Pancreas (tissue), 10 donors: ENCODE measurements around the gene PRPS1. TPM values are rescaled to one million over a fixed set of nuclear protein-coding genes. Genes with fewer than 3 reads are reported as not detected.

ENCODE experiments used
- ATAC-seq, 4 donors: fragments of 200-7000 bp; cut with Tn5 transposase; one replicate each; pipeline versions ENCODE4 v1.8.0 to v1.9.1; 2020; ENCODE audit warnings: mild to moderate bottlenecking in 4 of 4, moderate library complexity in 4 of 4
- DNase-seq, 6 donors: peaks; one replicate each; pipeline ENCODE4 v3.0.0-alpha.2; 2020
- FAIRE-seq: peaks from 2 replicates; lab custom pipeline; 2012; peaks lifted over from hg19 to GRCh38; lab: Jason Lieb, UNC
- H3K27ac ChIP-seq, 4 donors: fragments of 200-600 bp; sonication (generic); 1 replicate in 3 of 4; 2 replicates in 1 of 4; pipeline versions ENCODE4 v1.5.0 to v1.8.0; 2020
- H3K27me3 ChIP-seq, 4 donors: fragments of 200-600 bp; one replicate each; pipeline ENCODE4 v1.8.0; 2021
- H3K36me3 ChIP-seq, 3 donors: fragments of 200-600 bp; sonication (generic) in 1 of 3; one replicate each; pipeline versions ENCODE4 v1.5.0 to v1.8.0; 2020 to 2021
- H3K4me1 ChIP-seq, 3 donors: fragments of 200-600 bp; one replicate each; pipeline ENCODE4 v1.8.0; 2021
- H3K4me3 ChIP-seq, 4 donors: fragments of 200-600 bp; sonication (generic) in 2 of 4; one replicate each; pipeline versions ENCODE4 v1.5.0 to v1.8.0; 2020 to 2021
- H3K9me3 ChIP-seq, 4 donors: fragments of 200-600 bp; one replicate each; pipeline ENCODE4 v1.8.0; 2021
- WGBS, 2 donors: extraction: QIAGEN DNeasy Blood & Tissue Kit; methylation state at CpG; one replicate each; pipeline ENCODE4 v1.1.7; 2013; 5-methylcytosine and 5-hydroxymethylcytosine counted together
- intact Hi-C, 3 donors: fragments of 100-400 bp; cut with DNase I; formaldehyde crosslinking; loops; one replicate each; pipeline versions ENCODE4 v1.11.1 to v1.14.2; 2022
- polyA plus RNA-seq, 2 donors: library from polyadenylated mRNA; stranded (reverse); fragments of 200-250 nt; gene quantifications; one replicate each; pipeline ENCODE4 v1.2.3, GENCODE V29; 2013
- total RNA-seq, 6 donors: library from RNA; stranded (reverse); fragmentation: NEBNext Ultra II Directional in 4 of 6; extraction: Animal tissue kit (Norgen Biotek cat#: 25700) in 4 of 6; gene quantifications; one replicate each; pipeline versions ENCODE4 v1.2.1 to v1.2.4, GENCODE V29; 2021 to 2023
- TF ChIP-seq, protein P1 (sequence below), 4 donors: fragments of 200-600 bp; sonication (generic) in 3 of 4; IDR thresholded peaks; one replicate each; pipeline versions ENCODE4 v1.5.0 to v1.8.0; 2021; ENCODE audit warnings: antibody characterized with exemption in 4 of 4
- donor health status: healthy with polysubstance abuse.
- donor health status: DM: no; HTN: no; CAD: no; lungs with moderate emphysema.
- donor health status: DM: no; HTN: no; CAD: no.
- donor health status: control.
- donor health status: control.
- donor health status: Bipolar disorder and iron deficiency.
- donor health status: DM: yes; HTN: yes; CAD: no.
- donor health status: DM: no; HTN: no; CAD: no.
- donor health status: DM: no; HTN: no; CAD: no.
- donor health status: DM: yes; HTN: yes; CAD: no.

PRPS1 gene
- total and polyA plus RNA-seq, 8 donors: 5.9 to 22.8 (median 14.1) TPM

DNA sequence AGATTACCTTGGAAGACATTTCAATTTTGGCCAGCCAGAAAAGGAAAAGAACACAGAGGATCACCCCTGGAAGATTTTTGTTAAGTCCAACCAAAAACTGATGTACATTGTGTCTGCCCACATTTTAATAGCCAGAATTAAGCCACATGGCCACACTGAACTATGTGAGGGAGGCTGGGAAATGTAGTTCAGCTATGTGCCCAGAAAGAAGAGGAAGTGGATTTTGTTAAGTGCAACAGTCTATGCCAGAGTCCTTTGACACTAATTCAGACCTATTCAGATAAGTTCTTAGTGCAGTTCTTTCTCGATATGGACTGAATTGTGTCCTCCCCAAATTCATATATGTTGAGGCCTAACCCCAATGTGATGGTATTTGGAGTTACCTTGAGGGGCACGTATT, 18.4 kb downstream of the PRPS1 start:
- 55 to 86% methylated on average over 2 of the region's 2 CpGs for WGBS, 2 donors
- no peak overlapping the region for H3K27ac ChIP-seq
- no peaks in the 10 kb centered on the region for H3K4me1 ChIP-seq
- FAIRE-seq: no peak
- no peak for DNase-seq
- H3K36me3 ChIP-seq: no peaks in the 10 kb centered on the region
- intact Hi-C loops: no loop called here
- H3K4me3 ChIP-seq: no peak overlapping the region
- H3K27me3 ChIP-seq: peaks cover 0 to 3% (median 0%) of the 10 kb centered on the region in 4 donors
- TF ChIP-seq, protein P1, sequence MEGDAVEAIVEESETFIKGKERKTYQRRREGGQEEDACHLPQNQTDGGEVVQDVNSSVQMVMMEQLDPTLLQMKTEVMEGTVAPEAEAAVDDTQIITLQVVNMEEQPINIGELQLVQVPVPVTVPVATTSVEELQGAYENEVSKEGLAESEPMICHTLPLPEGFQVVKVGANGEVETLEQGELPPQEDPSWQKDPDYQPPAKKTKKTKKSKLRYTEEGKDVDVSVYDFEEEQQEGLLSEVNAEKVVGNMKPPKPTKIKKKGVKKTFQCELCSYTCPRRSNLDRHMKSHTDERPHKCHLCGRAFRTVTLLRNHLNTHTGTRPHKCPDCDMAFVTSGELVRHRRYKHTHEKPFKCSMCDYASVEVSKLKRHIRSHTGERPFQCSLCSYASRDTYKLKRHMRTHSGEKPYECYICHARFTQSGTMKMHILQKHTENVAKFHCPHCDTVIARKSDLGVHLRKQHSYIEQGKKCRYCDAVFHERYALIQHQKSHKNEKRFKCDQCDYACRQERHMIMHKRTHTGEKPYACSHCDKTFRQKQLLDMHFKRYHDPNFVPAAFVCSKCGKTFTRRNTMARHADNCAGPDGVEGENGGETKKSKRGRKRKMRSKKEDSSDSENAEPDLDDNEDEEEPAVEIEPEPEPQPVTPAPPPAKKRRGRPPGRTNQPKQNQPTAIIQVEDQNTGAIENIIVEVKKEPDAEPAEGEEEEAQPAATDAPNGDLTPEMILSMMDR (IDR thresholded peaks at IDR 0.05): no peak
- no peak for ATAC-seq
- H3K9me3 ChIP-seq: no peaks in the 10 kb centered on the region

DNA sequence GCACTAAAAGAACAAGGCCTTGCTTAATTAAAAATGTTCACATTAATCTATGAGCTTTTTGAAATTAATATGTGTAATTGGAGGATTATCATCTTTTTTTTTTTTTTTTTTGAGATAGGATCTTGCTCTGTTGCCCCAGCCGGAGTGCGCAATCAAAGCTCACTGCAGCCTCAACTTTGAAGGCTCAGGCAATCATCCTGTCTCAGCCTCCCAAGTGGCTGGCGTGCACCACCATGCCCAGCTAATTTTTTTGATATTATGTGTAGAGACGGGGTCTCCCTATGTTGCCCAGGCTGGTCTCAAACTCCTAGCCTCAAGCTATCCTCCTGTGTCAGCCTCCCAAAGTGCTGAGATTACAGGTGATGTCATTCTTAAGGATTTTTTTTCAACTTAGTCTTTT, 20.0 kb downstream of the PRPS1 start:
- no peaks in the 10 kb centered on the region for H3K4me1 ChIP-seq
- ATAC-seq: no peak
- no peak for DNase-seq
- TF ChIP-seq, protein P1 (IDR thresholded peaks at IDR 0.05): no peak
- no peaks in the 10 kb centered on the region for H3K9me3 ChIP-seq
- no peaks in the 10 kb centered on the region for H3K36me3 ChIP-seq
- H3K27me3 ChIP-seq: peaks cover 0 to 3% (median 0%) of the 10 kb centered on the region in 4 donors
- H3K4me3 ChIP-seq: no peak overlapping the region
- FAIRE-seq: no peak
- no peak overlapping the region for H3K27ac ChIP-seq
- WGBS, 2 donors: 96% methylated on average over 4 of the region's 4 CpGs
- intact Hi-C loops: no loop called here

- no peaks in the 10 kb centered on the region for H3K4me1 ChIP-seq
- no peaks in the 10 kb centered on the region for H3K36me3 ChIP-seq
- no peaks in the 10 kb centered on the region for H3K27me3 ChIP-seq
- ATAC-seq: no peak
- H3K9me3 ChIP-seq: no peaks in the 10 kb centered on the region
- no peak overlapping the region for H3K4me3 ChIP-seq
- TF ChIP-seq, protein P1 (IDR thresholded peaks at IDR 0.05): no peak
- intact Hi-C loops: no loop called here
- WGBS, 2 donors: 39 to 51% methylated on average over 2 of the region's 2 CpGs
- no peak for FAIRE-seq
- DNase-seq: no peak
- H3K27ac ChIP-seq: no peak overlapping the region
Measured at GRCh38 chrX:107654566-107654871, 26.2 kb downstream of the PRPS1 start.

GRCh38 chrX:107654872-107655761, 26.8 kb downstream of the PRPS1 start:
- 44 to 52% methylated on average over 20 to 22 of the region's 22 CpGs for WGBS, 2 donors
- no peak overlapping the region for H3K4me3 ChIP-seq
- FAIRE-seq (no peak), DNase-seq (peak in 5 of 6 donors; percentile 40 to 73 (median 58)), ATAC-seq (peak in 3 of 4 donors; percentile 73 to 88 (median 78))
- no peaks in the 10 kb centered on the region for H3K36me3 ChIP-seq
- H3K9me3 ChIP-seq: no peaks in the 10 kb centered on the region
- H3K27me3 ChIP-seq: no peaks in the 10 kb centered on the region
- no peaks in the 10 kb centered on the region for H3K4me1 ChIP-seq
- intact Hi-C loops: no loop called here
- TF ChIP-seq, protein P1 (IDR thresholded peaks at IDR 0.05): peak; percentile 14 to 53 (median 42)
- H3K27ac ChIP-seq: no peak overlapping the region

- H3K4me3 ChIP-seq: no peak overlapping the region
- H3K4me1 ChIP-seq: no peaks in the 10 kb centered on the region
- FAIRE-seq (no peak), ATAC-seq (no peak), DNase-seq (no peak)
- no peaks in the 10 kb centered on the region for H3K9me3 ChIP-seq
- H3K36me3 ChIP-seq: no peaks in the 10 kb centered on the region
- intact Hi-C loops: no loop called here
- TF ChIP-seq, protein P1 (IDR thresholded peaks at IDR 0.05): no peak
- H3K27ac ChIP-seq: no peak overlapping the region
- no peaks in the 10 kb centered on the region for H3K27me3 ChIP-seq
- whole genome bisulfite sequencing, 2 donors: 64 to 82% methylated on average over 5 of the region's 5 CpGs
Measured at GRCh38 chrX:107656978-107657377, 28.7 kb downstream of the PRPS1 start.
